GM19395 (cell line): Measurements from ENCODE around the gene HAGHL.
A peak's percentile ranks its signal among the peaks of the same experiment; 100 is the strongest.
"Not testable (repeated sequence)": the region's sequence is repeated elsewhere in the genome, so short reads cannot be mapped to it uniquely, and the experiment has no call there.

Experiments used
- ATAC-seq: cut with Tn5 transposase; IDR thresholded peaks from one replicate; pipeline ENCODE4 v1.9.1; 2021; ENCODE audit warnings: mild to moderate bottlenecking, moderate library complexity; ENCODE audit not compliant: unreplicated experiment

HAGHL gene

GRCh38 chr16:707062-707538 lies 19.8 kb upstream of the HAGHL start:
- ATAC-seq: no peak

- no peak for ATAC-seq
Measured at GRCh38 chr16:708019-708418, 18.9 kb upstream of the HAGHL start.

DNA sequence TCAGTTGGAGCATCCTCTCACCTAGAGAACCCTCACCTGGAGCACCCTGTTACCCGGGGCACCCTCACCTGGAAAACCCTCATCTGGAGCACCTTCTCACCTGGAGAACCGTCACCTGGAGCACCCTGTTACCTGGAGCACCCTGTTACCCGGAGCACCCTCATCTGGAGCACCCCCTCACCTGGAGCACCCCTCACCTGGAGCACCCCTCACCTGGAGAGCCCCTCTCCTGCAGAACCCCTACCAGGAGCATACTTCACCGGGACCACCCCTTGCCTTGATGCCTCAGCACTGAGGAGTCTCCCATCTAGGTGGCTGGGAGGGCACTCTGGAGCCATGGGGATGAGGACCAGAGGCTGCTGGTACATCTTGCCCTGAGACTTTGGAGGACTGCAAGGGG lies 17.9 kb upstream of the HAGHL start:
- ATAC-seq: no peak

DNA sequence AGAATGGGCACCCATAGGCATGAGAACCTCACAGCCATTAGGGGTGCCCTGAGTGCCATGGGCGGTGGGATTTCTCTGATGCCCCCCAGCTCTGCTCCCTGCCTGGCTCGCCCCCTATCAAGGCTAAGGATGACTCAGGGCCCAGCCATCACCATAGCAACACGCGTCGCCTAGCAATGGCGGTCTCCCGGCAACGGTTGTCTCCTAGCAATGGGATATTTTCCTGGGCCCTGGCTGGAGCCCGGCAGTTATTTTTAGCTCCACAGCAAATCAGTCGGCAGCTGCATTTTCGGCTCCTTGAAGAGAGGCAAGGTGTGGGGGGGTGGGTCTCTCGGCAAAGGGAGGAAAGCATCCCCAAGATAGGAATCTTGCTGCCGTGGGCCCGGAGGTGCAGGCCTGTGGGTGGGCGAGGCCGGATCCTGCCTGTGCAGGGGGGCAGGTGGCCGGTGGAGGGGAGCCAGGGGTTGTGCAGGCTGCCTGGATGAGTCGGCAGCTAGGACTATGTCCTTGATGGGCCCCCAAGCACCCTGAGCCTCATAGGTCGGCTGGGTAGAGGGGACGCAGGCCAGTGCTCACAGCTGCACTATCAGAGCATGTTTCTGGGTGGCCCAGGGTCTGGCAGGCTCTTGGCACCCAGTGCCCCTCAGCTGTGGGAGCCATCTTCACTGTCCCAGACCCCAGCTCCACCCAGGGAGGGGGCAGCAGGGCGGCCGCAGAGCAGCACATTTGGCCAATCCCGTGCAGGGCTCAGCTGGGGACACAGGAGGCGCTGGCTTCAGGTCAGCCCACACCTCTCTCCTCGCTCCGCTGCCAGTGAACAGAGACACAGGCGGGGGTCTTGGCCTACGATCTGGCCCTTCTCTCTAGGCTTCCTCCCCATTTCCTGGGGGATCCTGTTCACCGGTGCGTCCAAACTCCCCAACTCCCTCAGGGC lies 17.1 kb upstream of the HAGHL start:
- ATAC-seq: no peak

DNA sequence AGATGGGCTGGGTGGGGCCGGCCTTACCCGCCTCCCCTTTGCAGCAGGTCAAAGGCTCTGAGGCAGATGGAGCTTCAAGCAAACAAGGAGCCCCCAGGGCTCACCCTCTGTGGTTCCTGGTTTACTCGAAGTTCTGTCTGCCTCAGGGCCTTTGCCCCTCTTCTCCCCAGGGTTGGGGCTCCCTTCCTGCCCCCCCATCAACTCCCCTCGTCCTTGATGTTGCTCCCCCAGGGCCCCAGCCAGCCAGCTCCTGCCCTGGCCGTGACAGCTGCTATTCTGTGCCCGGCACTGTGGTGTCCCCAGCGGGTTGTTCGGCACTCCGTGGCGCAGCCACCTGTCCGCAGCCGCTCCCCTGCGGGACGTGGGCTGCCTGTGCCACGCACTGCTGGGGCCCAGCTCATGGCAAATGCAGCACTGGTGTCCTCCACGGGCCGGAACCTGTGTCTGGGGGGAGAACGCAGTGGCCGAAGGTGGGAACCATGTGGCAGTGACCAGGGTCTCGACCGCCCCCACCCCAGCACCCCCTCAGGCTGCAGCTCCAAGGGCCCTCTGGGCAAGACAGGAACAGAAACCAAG lies 16.3 kb upstream of the HAGHL start:
- no peak for ATAC-seq

GRCh38 chr16:711084-711483 lies 15.8 kb upstream of the HAGHL start:
- ATAC-seq: no peak

- ATAC-seq: no peak
Measured at GRCh38 chr16:711548-712320, 15.2 kb upstream of the HAGHL start.

DNA sequence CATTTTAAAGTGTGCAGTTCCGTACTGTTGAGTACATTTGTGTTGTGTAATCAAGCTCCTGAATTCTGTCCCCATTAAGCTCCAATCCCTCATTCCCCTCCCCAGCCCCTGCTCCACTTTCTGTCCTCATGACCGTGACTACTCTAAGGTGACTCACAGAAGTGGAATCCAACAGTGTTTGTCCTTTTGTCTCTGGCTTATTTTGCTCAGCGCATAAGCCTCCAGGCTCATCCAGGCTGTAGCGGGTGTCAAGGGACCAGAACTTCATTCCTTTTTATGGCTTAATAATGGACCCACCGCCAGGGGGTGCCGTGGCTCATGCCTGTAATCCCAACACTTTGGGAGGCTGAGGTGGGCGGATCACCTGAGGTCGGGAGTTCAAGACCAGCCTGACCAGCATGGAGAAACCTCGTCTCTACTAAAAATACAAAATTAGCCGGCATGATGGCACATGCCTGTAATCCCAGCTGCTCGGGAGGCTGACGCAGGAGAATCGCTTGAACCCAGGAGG lies 14.1 kb upstream of the HAGHL start:
- not testable (repeated sequence) for ATAC-seq

DNA sequence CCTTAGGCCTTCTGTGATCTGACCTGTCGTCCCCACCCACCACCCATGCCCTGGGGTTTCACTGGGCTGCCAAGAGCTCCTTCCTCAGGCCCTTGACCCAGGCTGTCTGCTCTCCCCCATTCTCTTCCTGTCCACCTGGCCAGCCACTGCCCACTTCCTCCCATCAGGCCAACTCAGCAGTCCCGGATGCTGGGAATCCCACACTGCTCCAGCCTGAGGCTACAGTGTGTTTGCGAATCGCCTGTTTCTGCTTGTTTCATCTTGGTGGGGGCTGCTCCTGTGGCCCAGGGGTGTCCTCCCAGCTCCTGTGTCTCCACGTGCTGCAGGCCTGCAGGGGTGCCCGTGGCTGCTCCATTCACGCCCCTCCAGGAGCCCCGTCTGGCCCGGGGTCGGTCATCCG lies 12.8 kb upstream of the HAGHL start:
- ATAC-seq: no peak

- peak; percentile 67 for ATAC-seq
Measured at GRCh38 chr16:714558-715476, 12.1 kb upstream of the HAGHL start, which contains the start of gene METRN. Gene METRN (plus strand): TSS chr16:715118. CDS start chr16:715290, 172 bp downstream.

- ATAC-seq: peak; percentile 18
Measured at GRCh38 chr16:715477-716199, 11.3 kb upstream of the HAGHL start.

- ATAC-seq: no peak
Measured at GRCh38 chr16:716200-716568, 10.7 kb upstream of the HAGHL start.

- ATAC-seq: no peak
Measured at GRCh38 chr16:716768-717325, 10.1 kb upstream of the HAGHL start.

DNA sequence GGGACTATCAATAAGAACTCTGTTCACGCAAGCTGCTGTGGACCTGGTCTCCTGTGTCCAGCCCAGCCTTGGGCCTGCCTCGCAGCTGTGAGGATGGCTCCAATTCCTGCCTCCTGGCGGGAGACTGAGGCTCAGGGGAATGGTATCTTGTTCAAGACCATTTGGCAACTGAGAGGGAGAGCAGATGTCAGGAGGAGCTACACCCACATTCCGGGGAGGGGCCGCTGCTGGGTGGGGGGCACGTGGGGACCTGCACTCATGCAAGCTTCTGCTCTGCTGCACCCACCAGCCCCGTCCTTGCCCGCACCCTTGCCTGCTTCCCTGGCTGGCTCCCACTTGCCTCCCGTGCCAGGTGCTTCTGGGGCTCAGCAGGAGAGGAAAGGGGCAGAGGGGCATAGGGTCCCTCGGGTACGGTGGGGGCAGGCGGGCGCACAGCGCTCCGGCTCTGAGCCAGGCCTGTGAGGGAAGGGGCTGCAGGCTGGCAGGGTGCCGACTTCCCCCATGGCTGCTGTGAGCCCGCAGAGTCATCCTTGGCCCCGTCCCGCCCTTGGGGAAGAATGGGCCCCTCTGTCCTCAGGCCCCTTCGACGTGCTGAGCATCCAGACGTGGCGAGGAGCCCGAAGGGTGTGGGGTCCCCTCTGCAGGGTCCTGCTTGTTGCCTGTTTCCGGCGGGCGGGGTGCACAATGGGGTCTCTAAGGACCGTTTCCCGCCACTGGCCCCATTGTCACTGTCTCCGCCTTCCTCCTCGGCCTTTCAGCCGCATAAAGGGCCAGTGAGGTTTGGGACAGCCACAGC lies 9.3 kb upstream of the HAGHL start:
- ATAC-seq: no peak

GRCh38 chr16:718389-718788 lies 8.5 kb upstream of the HAGHL start:
- ATAC-seq: no peak

- no peak for ATAC-seq
Measured at GRCh38 chr16:718922-719321, 8.0 kb upstream of the HAGHL start.

DNA sequence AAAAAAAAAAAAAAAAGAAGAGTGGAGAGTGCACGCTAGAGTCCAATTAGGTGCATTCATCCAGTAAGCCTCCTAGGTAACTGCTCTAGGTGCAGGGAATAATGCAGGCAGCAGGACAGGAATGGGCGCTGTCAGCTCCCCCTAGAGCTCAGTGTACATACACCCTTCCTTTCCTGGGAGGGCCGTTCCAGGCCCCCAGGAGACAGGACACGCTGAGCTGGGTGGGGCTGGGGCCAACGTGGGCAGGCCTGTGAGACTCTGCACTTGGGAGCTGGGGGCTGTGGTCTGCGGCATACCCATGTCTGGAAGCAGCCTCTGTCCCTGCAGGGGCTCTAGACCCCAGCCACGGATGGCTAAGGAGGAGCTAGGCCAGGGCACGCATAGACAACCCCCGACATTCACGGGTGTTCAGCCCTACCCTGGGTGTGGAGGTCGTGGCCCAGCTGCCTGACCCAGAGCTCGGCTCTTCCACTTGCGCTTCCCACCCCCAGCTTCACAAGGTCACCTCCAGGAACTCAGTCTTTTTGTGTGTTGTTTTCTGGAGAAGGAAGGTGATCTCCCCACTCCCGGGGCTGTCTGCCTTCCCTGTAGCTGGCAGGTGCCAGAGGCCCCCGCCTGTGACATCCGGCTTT lies 7.0 kb upstream of the HAGHL start:
- ATAC-seq: peak; percentile 4

DNA sequence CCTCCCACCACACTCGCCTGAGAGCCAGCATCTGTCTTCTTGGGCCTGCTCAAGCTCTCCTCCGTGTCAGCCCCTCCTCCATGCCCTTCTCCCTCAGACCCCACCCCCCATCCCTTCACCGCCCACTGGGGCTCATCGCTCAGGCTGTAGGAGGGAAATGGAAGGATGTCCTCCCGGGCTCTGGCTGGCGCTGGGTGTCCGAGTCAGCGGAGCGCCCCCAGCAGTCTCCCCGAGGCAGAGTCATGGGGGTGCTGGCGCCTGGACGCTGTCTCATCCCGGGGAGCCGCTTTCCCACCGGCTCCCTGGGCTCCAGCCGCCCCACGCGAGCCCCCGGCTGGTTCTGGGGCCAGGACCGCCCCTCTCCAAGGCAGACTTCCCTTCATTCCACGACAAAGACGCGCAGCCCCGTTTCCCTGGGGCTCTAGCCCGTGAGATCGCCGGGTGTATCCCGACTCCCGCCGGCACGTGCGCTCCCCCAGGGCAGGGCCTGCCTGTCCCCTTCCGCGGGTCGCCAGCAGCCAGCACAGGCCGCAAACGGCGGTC lies 6.4 kb upstream of the HAGHL start:
- ATAC-seq: peak; percentile 24
